NCI-H1092 (cell line): ENCODE measurements around the gene BZW2.

Experiments used
- DNase-seq: peaks from one replicate; lab custom pipeline; 2025; lab: John Stamatoyannopoulos, UW

BZW2 gene

DNA sequence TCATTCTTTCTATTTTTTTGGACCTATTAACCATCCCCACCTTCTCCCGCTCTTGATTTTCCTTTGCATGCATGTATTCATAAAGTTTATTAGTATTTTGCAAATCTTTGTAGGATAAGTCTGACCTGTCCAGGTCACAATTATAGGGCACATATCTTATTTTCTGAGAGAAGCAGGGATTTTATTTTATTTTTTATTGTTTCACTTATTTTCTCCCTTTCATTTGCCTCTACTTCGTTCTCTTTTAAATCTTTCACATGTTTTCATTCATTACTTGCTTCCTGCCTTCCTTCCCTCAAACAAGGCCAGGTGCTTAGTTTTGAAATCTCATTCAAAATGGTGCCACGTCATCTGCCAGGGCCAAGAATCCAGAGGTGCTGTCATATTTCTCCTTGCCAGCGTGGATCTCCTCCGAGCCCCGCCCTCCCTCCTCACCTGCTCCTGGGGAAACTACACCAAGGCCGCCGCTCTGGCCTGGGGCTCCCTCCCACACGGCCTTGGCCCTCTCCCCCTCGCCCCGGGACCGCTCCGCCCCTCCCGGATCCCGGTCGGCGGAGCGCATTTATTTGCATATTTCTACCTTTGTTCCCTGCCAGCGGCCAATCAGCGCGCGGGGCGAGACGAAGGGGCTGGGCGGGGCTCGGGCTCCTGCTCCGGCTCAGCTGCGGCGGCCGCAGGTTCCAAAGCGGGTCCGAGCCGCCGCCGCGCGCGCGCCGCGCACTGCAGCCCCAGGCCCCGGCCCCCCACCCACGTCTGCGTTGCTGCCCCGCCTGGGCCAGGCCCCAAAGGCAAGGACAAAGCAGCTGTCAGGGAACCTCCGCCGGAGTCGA, 107.3 kb downstream of the BZW2 start, which contains the start of gene TSPAN13:
TSPAN13 (plus strand) TSS at position 654 of the 830 bp plus-strand sequence. CDS start 213 bp downstream, outside the sequence.
- DNase-seq: peak; percentile 88

- peak; percentile 62 for DNase-seq
Observed at GRCh38 chr7:16753932-16754855, 108.2 kb downstream of the BZW2 start.

DNA sequence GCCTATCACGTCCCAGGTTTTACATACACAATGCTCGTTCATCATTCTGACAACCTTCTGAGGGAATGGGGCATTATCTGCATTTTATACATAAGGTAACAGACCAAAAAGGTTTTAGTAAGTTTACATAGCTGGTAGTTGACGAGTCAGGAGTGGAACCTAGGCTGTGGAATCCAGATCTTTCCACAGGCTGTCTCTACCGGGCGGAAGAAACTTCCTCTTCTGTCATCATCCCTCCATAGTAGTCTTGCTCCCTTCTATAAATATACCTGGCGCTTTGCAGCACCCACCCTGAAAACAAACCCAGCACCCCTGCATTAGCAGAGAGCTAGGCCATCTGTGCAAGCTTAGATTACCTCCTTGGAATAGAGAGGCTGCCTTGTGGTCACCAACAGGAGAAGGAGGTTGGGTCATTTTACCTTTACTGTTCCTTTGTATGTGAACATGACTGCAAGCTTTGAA, 108.9 kb downstream of the BZW2 start:
- DNase-seq: no peak

DNA sequence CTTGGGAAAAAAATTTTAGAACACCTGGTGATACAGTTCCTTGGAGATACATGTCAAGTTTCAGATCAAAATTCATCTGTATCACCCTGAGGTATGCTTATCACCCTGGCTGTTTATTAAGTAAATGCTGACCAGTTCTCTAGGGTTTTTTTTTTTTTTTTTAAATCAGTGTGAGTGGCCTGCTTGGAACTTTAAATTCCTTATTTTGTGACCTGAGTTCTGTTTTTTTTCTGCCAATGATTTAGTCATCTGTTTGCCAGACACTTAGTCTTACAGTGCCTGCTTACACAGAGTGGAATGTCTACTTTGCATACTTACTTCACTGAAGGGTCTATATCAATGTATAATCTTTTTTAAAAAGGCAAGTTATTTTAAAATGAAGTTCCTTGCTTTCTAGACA, 109.4 kb downstream of the BZW2 start:
- DNase-seq: no peak
